HepG2 (cell line): ENCODE results near the gene AQP7. TPM values are rescaled to one million over a fixed set of nuclear protein-coding genes. Genes with fewer than 3 reads are reported as not detected.
A peak's percentile ranks its signal among the peaks of the same experiment; 100 is the strongest.

Experiments
- ATAC-seq: fragments of 200-7000 bp; cut with Tn5 transposase; 3 replicates; pipeline ENCODE4 v1.9.1; 2020; ENCODE audit warnings: mild to moderate bottlenecking, moderate library complexity
- BruUV-seq: library from RNA; stranded (reverse); fragments of 400-500 nt; replicated peaks from 2 replicates; lab custom pipeline; 2021; lab: Mats Ljungman, UMichigan
- CTCF ChIA-PET: fragments of 300-600 bp; formaldehyde crosslinking; extraction: SDS; loops from one replicate; lab custom pipeline; 2021; ENCODE audit warnings: low total read pairs, inconsistent platforms, low intra/inter-chr PET ratio; lab: Yijun Ruan, JAX
- POLR2A ChIA-PET: fragments of 350-600 bp; sonication (Branson Sonifier 250); formaldehyde crosslinking; loops from one replicate; lab custom pipeline; 2020; ENCODE audit warnings: antibody characterized with exemption, inconsistent platforms; lab: Yijun Ruan, JAX
- DNase-seq: peaks from one replicate; pipeline ENCODE4 v3.0.0-alpha.2; 2015; ENCODE audit warnings: low spot score
- FAIRE-seq: peaks from 3 replicates; lab custom pipeline; 2011; peaks lifted over from hg19 to GRCh38; lab: Jason Lieb, UNC
- H2AFZ ChIP-seq: one replicate; pipeline ENCODE4 v1.6.1; 2011; ENCODE audit warnings: low read length, inconsistent platforms
- H3K27ac ChIP-seq: fragments of 300-600 bp; 3 replicates; pipeline ENCODE4 v1.8.0; 2011; ENCODE audit warnings: mixed run types, mild to moderate bottlenecking, mixed read lengths, low read length, inconsistent platforms; ENCODE audit not compliant: insufficient read depth; ENCODE audit errors: extremely low read length
- H3K27me3 ChIP-seq, 2 experiments: fragments of 200-600 bp in 1 of 2; 2 replicates in 1 of 2; 3 replicates in 1 of 2; pipeline versions ENCODE4 v1.6.0 to v1.8.0; 2011; ENCODE audit warnings: low read length in 2 of 2, mild to moderate bottlenecking in 2 of 2, moderate library complexity in 2 of 2, inconsistent platforms in 1 of 2; ENCODE audit not compliant: insufficient read depth in 2 of 2, control insufficient read depth in 1 of 2
- H3K36me3 ChIP-seq, 2 experiments: fragments of 200-600 bp in 1 of 2; replicated peaks in 1 of 2; 2 replicates in 1 of 2; 3 replicates in 1 of 2; pipeline versions ENCODE4 v1.5.1 to v1.8.0; 2011; ENCODE audit warnings: low read length in 2 of 2, inconsistent platforms in 1 of 2; ENCODE audit not compliant: insufficient read depth in 2 of 2, control insufficient read depth in 1 of 2
- H3K4me1 ChIP-seq: 2 replicates; pipeline ENCODE4 v1.5.1; 2012; ENCODE audit warnings: low read length, inconsistent platforms; ENCODE audit not compliant: insufficient read depth
- H3K4me2 ChIP-seq: 2 replicates; pipeline ENCODE4 v1.6.0; 2011; ENCODE audit warnings: low read depth, low read length, inconsistent platforms
- H3K4me3 ChIP-seq, 3 experiments: fragments of 200-600 bp in 1 of 3; sonication (generic), shearing (Covaris generic) in 1 of 3; replicated peaks in 1 of 3; 2 replicates each; pipeline ENCODE4 v1.5.1; 2011 to 2016; ENCODE audit warnings: low read length in 3 of 3, inconsistent platforms in 2 of 3, low read depth in 2 of 3, mild to moderate bottlenecking in 2 of 3, control low read depth in 1 of 3, mixed read lengths in 1 of 3; ENCODE audit not compliant: insufficient read depth in 1 of 3
- H3K79me2 ChIP-seq: one replicate; pipeline ENCODE4 v1.6.1; 2011; ENCODE audit warnings: low read length, inconsistent platforms; ENCODE audit not compliant: insufficient read depth
- H3K9ac ChIP-seq: 2 replicates; pipeline ENCODE4 v1.6.0; 2011; ENCODE audit warnings: mild to moderate bottlenecking, low read depth, low read length, inconsistent platforms; ENCODE audit not compliant: insufficient read depth
- H3K9me3 ChIP-seq: 2 replicates; pipeline ENCODE4 v1.5.1; 2012; ENCODE audit warnings: mild to moderate bottlenecking, low read length
- H4K20me1 ChIP-seq: 2 replicates; pipeline ENCODE4 v1.6.0; 2011; ENCODE audit warnings: inconsistent platforms, mild to moderate bottlenecking, low read length, moderate library complexity; ENCODE audit not compliant: insufficient read depth
- IKZF1 ChIP-seq: fragments of 450-650 bp; IDR thresholded peaks from 2 replicates; pipeline ENCODE4 v1.7.1; 2016
- SMAD3 ChIP-seq: sonication (generic); formaldehyde crosslinking; IDR thresholded peaks from 2 replicates; pipeline ENCODE4 v1.4.0; 2020; ENCODE audit warnings: missing genetic modification reagents
- WGBS: methylation state at CpG from one replicate; pipeline ENCODE4 v1.1.6; 2017; ENCODE audit warnings: low lambda C conversion rate; 5-methylcytosine and 5-hydroxymethylcytosine counted together
- in situ Hi-C: cut with HindIII; loops from 2 replicates; pipeline ENCODE4 v1.10.0; 2017; ENCODE audit warnings: low pct_unique_long_range_greater_than_20kb; ENCODE audit not compliant: extremely low pct_ligation_motif_present
- intact Hi-C: fragments of 100-400 bp; cut with micrococcal nuclease; formaldehyde crosslinking; loops from one replicate; pipeline ENCODE4 v1.10.0; 2022; ENCODE audit not compliant: unreplicated experiment
- polyA plus RNA-seq, 8 experiments: library from polyadenylated mRNA; depleted of rRNA in 3 of 8; stranded (reverse) in 7 of 8; unstranded in 1 of 8; fragments of >200 nt; fragmentation: Illumina TruSeq in 4 of 8; extraction: Trizol in 4 of 8; gene quantifications; 2 replicates each; pipeline versions ENCODE4 v1.2.1 to v1.2.3, GENCODE V29; 2011 to 2016; ENCODE audit warnings: low read depth in 4 of 8, missing spikeins in 1 of 8, mixed read lengths in 1 of 8; ENCODE audit not compliant: insufficient read depth in 1 of 8
- total RNA-seq, 5 experiments: library from RNA; depleted of rRNA; stranded (reverse); fragments of >200 nt; fragmentation: Illumina TruSeq; extraction: Trizol; gene quantifications; 2 replicates each; pipeline ENCODE4 v1.2.3, GENCODE V29; 2016; ENCODE audit warnings: low read depth in 1 of 5
- TF ChIP-seq, protein P1 (sequence below): sonication (generic); formaldehyde crosslinking; IDR thresholded peaks from 2 replicates; pipeline ENCODE4 v1.4.0; 2020; ENCODE audit warnings: low read depth, missing genetic modification reagents

Gene AQP7
- total and polyA plus RNA-seq, 2 of the 13 experiments (the other 11 are each of a cell fraction or from before 2014, with no cell fraction given), result 1.9 to 2.1 TPM

- 76% methylated on average over 15 of the region's 15 CpGs for WGBS
- H3K27me3 ChIP-seq, result no peaks in the 10 kb centered on the region
- DNase-seq, result no peak
- no peak overlapping the region for H2AFZ ChIP-seq
- H3K9me3 ChIP-seq, result no peaks in the 10 kb centered on the region
- H3K36me3 ChIP-seq, result peaks cover 0 to 7% of the 10 kb centered on the region in 2 experiments; a peak in 4 of 5 replicates
- H3K9ac ChIP-seq, result no peak overlapping the region
- intact Hi-C loops, result loop anchor here (1.0 kb wide), 1 partner anchor 91 kb away; no protein-coding TSS in a partner anchor
- H3K4me1 ChIP-seq, result peaks cover 37% of the 10 kb centered on the region
- TF ChIP-seq SMAD3 (CRISPR knock-in tag), result 0 out of 2 replicates have a peak, but pooled peaks have one; percentile 0
- TF ChIP-seq, protein P1, sequence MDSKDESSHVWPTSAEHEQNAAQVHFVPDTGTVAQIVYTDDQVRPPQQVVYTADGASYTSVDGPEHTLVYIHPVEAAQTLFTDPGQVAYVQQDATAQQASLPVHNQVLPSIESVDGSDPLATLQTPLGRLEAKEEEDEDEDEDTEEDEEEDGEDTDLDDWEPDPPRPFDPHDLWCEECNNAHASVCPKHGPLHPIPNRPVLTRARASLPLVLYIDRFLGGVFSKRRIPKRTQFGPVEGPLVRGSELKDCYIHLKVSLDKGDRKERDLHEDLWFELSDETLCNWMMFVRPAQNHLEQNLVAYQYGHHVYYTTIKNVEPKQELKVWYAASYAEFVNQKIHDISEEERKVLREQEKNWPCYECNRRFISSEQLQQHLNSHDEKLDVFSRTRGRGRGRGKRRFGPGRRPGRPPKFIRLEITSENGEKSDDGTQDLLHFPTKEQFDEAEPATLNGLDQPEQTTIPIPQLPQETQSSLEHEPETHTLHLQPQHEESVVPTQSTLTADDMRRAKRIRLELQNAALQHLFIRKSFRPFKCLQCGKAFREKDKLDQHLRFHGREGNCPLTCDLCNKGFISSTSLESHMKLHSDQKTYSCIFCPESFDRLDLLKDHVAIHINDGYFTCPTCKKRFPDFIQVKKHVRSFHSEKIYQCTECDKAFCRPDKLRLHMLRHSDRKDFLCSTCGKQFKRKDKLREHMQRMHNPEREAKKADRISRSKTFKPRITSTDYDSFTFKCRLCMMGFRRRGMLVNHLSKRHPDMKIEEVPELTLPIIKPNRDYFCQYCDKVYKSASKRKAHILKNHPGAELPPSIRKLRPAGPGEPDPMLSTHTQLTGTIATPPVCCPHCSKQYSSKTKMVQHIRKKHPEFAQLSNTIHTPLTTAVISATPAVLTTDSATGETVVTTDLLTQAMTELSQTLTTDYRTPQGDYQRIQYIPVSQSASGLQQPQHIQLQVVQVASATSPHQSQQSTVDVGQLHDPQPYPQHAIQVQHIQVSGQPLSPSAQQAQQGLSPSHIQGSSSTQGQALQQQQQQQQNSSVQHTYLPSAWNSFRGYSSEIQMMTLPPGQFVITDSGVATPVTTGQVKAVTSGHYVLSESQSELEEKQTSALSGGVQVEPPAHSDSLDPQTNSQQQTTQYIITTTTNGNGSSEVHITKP, result peak; percentile 94
- TF ChIP-seq IKZF1, result no peak
- TF ChIP-seq, all 625 proteins: peak for 2
- H3K79me2 ChIP-seq, result no peaks in the 10 kb centered on the region
- no TSS peak for BruUV-seq
- H3K4me2 ChIP-seq, result peak overlapping the region; percentile 24; the same call in 1 of the 2 replicates
- ChIA-PET POLR2A (interaction anchor here (1.1 to 1.4 kb wide), 3 partner anchors 16 to 98 kb away, joined by 3 to 5 read pairs (median 3); partner anchors contain the start of genes AQP3 and NOL6), CTCF (interaction anchor here (1.4 to 2.8 kb wide), 3 partner anchors 28 to 91 kb away, joined by 11 read pairs; no protein-coding TSS in a partner anchor)
- no peak overlapping the region for H3K27ac ChIP-seq
- H4K20me1 ChIP-seq, result no peaks in the 10 kb centered on the region
- ATAC-seq (no peak), FAIRE-seq (no peak)
- in situ Hi-C loops, result loop anchor here (10.0 kb wide), 1 partner anchor 89 kb away; no protein-coding TSS in a partner anchor
- no peak overlapping the region for H3K4me3 ChIP-seq
Observed at GRCh38 chr9:33375238-33375840, 27.0 kb downstream of the AQP7 start.
